HL-60 (cell line): ENCODE results near the gene ATP11B.

Experiments
- GABPA ChIP-seq: IDR thresholded peaks from 2 replicates; pipeline ENCODE4 v1.6.1; 2012; ENCODE audit warnings: low read depth
- TF ChIP-seq, protein P1 (sequence below): IDR thresholded peaks from one replicate; pipeline ENCODE4 v1.5.1; 2011; ENCODE audit warnings: low read length, control low read depth, inconsistent platforms; ENCODE audit not compliant: insufficient read depth
- TF ChIP-seq, protein P2 (sequence below): IDR thresholded peaks from 2 replicates; pipeline ENCODE4 v1.6.1; 2012; ENCODE audit warnings: low read depth; ENCODE audit not compliant: insufficient replicate concordance

DNA sequence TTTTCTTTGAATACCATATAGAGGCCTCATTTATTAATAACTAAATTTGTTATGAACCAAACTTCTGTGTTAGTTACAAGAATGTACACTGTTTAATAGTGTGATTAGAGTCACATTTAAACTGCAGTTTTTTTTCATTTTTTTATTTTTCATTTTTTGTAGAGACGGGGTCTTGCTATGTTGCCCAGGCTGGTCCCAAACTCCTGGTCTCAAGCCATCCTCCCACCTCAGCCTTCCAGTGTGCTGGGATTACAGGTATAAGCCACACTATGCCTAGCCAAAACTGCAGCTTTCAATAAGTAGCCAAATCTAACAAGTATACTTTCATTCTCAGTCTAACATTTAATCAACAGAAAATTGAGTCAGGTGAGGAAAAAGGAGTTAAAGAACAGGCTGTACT, 10.2 kb upstream of the ATP11B start:
- no peak for TF ChIP-seq GABPA
- TF ChIP-seq, protein P1, sequence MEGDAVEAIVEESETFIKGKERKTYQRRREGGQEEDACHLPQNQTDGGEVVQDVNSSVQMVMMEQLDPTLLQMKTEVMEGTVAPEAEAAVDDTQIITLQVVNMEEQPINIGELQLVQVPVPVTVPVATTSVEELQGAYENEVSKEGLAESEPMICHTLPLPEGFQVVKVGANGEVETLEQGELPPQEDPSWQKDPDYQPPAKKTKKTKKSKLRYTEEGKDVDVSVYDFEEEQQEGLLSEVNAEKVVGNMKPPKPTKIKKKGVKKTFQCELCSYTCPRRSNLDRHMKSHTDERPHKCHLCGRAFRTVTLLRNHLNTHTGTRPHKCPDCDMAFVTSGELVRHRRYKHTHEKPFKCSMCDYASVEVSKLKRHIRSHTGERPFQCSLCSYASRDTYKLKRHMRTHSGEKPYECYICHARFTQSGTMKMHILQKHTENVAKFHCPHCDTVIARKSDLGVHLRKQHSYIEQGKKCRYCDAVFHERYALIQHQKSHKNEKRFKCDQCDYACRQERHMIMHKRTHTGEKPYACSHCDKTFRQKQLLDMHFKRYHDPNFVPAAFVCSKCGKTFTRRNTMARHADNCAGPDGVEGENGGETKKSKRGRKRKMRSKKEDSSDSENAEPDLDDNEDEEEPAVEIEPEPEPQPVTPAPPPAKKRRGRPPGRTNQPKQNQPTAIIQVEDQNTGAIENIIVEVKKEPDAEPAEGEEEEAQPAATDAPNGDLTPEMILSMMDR, result no peak
- TF ChIP-seq, protein P2, sequence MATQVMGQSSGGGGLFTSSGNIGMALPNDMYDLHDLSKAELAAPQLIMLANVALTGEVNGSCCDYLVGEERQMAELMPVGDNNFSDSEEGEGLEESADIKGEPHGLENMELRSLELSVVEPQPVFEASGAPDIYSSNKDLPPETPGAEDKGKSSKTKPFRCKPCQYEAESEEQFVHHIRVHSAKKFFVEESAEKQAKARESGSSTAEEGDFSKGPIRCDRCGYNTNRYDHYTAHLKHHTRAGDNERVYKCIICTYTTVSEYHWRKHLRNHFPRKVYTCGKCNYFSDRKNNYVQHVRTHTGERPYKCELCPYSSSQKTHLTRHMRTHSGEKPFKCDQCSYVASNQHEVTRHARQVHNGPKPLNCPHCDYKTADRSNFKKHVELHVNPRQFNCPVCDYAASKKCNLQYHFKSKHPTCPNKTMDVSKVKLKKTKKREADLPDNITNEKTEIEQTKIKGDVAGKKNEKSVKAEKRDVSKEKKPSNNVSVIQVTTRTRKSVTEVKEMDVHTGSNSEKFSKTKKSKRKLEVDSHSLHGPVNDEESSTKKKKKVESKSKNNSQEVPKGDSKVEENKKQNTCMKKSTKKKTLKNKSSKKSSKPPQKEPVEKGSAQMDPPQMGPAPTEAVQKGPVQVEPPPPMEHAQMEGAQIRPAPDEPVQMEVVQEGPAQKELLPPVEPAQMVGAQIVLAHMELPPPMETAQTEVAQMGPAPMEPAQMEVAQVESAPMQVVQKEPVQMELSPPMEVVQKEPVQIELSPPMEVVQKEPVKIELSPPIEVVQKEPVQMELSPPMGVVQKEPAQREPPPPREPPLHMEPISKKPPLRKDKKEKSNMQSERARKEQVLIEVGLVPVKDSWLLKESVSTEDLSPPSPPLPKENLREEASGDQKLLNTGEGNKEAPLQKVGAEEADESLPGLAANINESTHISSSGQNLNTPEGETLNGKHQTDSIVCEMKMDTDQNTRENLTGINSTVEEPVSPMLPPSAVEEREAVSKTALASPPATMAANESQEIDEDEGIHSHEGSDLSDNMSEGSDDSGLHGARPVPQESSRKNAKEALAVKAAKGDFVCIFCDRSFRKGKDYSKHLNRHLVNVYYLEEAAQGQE, result no peak
